ENCODE data around the gene TMEM190.
"Not testable (repeated sequence)": the region's sequence is repeated elsewhere in the genome, so short reads cannot be mapped to it uniquely, and the experiment has no call there.

TMEM190 gene

DNA sequence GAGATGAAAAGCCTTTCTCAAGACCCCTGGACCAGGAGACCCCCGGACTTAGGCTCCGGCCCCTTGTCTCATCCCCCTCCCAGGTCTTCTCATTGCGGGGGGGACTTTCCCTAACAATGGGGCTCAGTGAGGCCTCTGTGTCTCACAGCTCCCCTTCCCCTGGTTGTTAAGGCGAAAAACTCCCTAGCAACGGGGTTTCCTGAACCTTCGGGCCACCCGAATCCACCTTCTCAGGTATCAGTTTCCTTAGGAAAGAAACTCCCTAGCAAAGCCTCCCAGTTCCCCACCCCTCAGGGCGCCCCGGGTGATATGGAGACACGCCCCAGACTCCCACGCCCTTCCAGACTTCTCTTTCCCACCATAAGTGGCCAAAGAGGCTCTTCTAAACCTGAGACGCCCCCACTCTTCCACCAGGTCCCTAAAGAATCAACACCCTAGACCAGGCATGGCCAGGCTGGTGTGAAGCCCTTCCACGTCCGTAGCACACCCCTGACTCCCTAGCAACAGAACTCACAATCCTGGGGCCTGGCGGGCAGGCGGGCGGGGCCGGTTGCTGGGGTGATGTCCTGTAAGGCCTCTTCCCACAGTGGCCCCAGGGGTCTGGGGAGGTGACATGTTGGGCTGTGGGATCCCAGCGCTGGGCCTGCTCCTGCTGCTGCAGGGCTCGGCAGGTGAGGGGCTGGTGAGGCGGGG, at the start of gene TMEM190:
Gene TMEM190 (plus strand): TSS at position 586 of the 693 bp plus-strand sequence. CDS start 28 bp downstream, at position 614.
- Mint-ChIP-seq H3K4me1 (ENCODE audit: low read depth) (peaks cover 6% of the 10 kb centered on the region), H3K4me3 (no peak within 1 kb of the TSS), H3K36me3 (ENCODE audit: low read depth) (peaks cover 6% of the 10 kb centered on the region), H3K27me3 (peaks cover 37% of the 10 kb centered on the region), H3K27ac (no peak within 1 kb of the TSS), H3K9me3 (no peaks in the 10 kb centered on the region)
- no peak for DNase-seq

DNA sequence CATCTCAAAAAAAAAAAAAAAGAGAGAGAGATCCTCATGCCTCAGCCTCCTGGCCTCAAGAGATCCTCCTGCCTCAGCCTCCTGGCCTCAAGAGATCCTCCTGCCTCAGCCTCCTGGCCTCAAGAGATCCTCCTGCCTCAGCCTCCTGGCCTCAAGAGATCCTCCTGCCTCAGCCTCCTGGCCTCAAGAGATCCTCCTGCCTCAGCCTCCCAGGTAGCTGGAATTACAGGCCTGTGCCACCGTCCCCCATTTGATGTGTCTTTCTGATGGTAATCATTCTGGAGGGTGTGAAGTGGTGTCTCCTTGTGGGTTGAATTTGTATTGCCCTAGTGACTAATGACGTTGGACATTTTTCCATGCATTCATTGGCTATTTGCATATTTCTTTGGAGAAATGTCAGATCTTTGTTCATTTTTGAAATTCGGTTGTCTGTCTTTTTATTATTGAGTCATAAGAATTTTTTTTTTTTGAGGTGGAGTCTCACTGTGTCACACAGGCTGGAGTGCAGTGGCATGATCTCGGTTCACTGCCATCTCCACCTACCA, 47.8 kb upstream of the TMEM190 start:
- H3K27me3 Mint-ChIP-seq, result peaks cover 10% of the 10 kb centered on the region
- not testable (repeated sequence) for H3K36me3 Mint-ChIP-seq (ENCODE audit: low read depth); H3K27ac Mint-ChIP-seq; DNase-seq; H3K4me1 Mint-ChIP-seq (ENCODE audit: low read depth); H3K4me3 Mint-ChIP-seq; H3K9me3 Mint-ChIP-seq

DNA sequence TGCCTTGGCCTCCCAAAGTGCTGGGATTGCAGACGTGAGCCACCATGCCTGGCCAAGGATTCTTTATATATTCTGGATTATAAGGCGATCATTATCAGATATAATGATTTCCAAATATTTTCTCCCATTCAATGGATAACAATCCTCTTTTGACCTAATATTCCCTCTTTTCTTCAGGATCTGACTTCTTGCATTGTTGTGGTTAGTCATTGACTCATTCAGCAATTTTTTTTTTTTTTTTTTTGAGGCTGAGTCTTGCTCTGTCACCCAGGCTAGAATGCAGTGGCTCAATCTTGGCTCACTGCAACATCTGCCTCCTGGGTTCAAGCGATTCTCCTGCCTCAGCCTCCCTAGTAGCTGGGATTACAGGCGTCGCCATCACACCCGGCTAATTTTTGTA, 46.8 kb upstream of the TMEM190 start:
- not testable (repeated sequence) for H3K27ac Mint-ChIP-seq; H3K36me3 Mint-ChIP-seq (ENCODE audit: low read depth); H3K9me3 Mint-ChIP-seq; DNase-seq; H3K4me3 Mint-ChIP-seq; H3K4me1 Mint-ChIP-seq (ENCODE audit: low read depth)
- peaks cover 16% of the 10 kb centered on the region for H3K27me3 Mint-ChIP-seq

DNA sequence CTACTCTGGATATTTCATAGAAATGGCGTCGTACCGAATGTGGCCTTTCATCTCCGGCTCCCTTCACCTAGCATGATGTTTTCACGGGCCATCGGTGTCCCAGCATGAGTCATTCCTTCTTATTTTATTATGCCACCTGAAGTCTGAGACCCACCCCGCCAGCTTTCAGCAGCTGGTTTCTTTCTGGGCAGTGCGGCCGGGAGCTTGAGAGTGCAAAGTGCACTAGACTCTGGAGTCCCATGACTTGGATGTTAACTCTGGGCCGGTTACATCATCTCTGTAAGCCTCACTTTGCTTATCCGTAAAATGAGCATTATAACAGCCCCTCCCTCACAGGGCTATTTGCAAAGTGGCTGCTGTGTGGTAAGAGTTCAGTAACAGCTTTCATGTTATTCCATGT, 42.8 kb upstream of the TMEM190 start:
- H3K4me3 Mint-ChIP-seq, result no peak overlapping the region
- no peak for DNase-seq
- H3K9me3 Mint-ChIP-seq, result no peaks in the 10 kb centered on the region
- H3K4me1 Mint-ChIP-seq (ENCODE audit: low read depth), result peaks cover 5% of the 10 kb centered on the region
- no peak overlapping the region for H3K27ac Mint-ChIP-seq
- H3K36me3 Mint-ChIP-seq (ENCODE audit: low read depth), result no peaks in the 10 kb centered on the region
- peaks cover 17% of the 10 kb centered on the region for H3K27me3 Mint-ChIP-seq

DNA sequence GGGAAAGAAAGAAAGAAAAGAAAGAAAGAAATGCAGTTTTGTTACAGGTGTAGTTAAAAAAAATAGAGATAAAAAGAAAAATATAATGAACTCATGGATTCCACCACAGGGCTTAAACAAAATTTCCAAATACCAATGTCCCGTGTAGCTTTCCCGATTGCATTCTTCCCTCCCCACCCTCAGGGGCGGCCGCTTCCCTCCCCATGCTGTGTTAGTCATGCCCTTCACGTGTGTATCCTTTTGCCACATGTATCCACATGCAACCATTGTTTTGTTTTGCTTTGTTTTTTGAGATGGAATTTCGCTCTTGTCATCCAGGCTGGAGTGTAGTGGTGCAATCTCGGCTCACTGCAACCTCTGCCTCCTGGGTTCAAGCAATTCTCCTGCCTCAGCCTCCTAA, 40.5 kb upstream of the TMEM190 start:
- Mint-ChIP-seq H3K4me1 (ENCODE audit: low read depth) (peaks cover 12% of the 10 kb centered on the region), H3K27me3 (peaks cover 15% of the 10 kb centered on the region), H3K4me3 (no peak overlapping the region), H3K9me3 (no peaks in the 10 kb centered on the region), H3K36me3 (ENCODE audit: low read depth) (no peaks in the 10 kb centered on the region), H3K27ac (no peak overlapping the region)
- no peak for DNase-seq

DNA sequence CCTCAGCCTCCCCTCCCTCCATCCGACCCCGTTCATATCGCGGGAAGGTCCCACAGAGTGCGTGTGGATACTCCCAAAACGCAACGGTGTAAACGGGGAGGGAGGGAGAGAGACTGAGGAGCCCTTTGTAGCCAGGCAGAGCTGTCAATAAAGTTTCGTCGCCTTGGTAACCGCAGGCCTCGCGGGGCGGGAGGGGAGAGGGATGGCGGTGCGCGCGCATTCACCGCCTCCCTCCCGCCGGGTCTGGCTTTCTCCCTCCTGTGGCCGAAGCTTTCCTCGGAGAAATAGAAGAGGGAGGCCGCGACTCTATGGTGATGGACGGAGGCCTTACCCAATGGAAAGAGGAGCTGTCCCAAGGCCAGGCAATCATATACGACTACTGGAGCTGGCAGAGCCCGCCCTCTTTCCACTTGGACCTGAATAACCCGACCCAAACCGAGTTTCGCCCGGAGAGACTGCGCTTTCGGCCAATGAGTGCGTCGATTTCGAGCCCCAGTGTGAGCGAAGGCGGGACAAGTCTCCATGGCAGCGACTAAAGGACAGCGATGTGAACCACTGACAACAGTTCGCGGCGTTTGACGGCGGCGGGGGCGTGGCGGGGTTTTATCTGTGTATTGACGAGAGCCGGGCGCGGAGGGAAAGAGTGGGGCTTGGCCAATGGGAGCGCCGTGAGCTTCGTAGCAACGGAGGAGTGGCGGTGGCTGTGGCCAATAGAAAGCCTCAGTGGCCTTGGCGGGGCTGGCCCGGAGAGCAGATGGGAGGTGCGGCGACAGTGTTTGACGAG, 37.3 kb upstream of the TMEM190 start, which contains the start of gene KMT5C:
Gene KMT5C (plus strand): TSS at position 772 of the 784 bp plus-strand sequence. CDS start 2,061 bp downstream, outside the sequence.
- H3K36me3 Mint-ChIP-seq (ENCODE audit: low read depth), result peaks cover 24% of the 10 kb centered on the region
- H3K4me3 Mint-ChIP-seq, result peak within 1 kb of the TSS; percentile 84
- peaks cover 17% of the 10 kb centered on the region for H3K4me1 Mint-ChIP-seq (ENCODE audit: low read depth)
- peaks cover 4% of the 10 kb centered on the region for H3K27me3 Mint-ChIP-seq
- H3K9me3 Mint-ChIP-seq, result no peaks in the 10 kb centered on the region
- peak; percentile 100 for DNase-seq
- H3K27ac Mint-ChIP-seq, result peak within 1 kb of the TSS; percentile 95

DNA sequence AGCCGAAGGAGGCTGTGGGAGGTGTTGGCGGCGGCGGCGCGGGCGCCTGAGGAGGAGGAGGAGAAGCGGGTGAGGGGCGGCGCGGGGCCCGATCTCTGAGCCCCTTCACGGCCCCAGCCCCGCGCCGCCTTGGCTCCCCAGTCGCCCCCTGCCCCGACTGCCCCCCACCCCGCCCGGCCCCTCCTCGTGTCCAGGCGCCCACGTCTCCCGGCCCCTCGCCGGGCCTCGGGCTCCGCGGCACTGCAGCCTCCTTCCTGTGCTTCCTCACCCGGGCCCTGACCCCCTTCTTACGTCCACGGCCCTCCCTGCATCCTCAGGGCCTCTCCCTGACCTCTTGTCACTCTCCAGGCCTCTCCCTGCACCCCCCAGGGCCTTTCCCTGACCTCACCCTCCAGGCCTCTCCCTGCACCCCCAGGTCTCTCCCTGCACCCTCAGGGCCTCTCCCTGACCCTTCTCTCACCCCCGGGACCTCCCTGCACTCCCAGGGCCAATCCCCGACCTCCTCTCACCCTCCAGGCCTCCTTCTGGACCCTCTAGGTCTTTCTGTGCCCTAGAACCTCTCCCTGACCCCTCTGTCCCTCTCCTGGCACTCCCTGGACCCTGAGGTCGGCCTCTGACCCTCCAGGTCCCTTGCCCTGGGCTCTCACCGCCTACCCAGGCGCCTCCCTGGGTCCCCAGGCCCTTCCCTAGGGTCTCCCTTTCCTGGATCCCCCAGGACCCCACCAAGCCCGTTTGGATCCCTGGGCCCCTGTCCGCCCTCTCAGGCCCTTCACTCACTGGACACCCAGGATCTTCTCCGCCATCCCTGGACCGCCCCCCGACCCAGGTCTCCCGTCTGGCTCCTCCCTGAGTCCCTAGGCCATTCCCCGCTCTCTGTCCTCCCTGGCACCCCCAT, 36.5 kb upstream of the TMEM190 start:
- H3K4me3 Mint-ChIP-seq, result peak overlapping the region; percentile 84
- H3K36me3 Mint-ChIP-seq (ENCODE audit: low read depth), result peaks cover 30% of the 10 kb centered on the region
- peaks cover 17% of the 10 kb centered on the region for H3K4me1 Mint-ChIP-seq (ENCODE audit: low read depth)
- H3K27ac Mint-ChIP-seq, result peak overlapping the region; percentile 95
- peaks cover 2% of the 10 kb centered on the region for H3K27me3 Mint-ChIP-seq
- no peaks in the 10 kb centered on the region for H3K9me3 Mint-ChIP-seq
- DNase-seq, result peak; percentile 36

DNA sequence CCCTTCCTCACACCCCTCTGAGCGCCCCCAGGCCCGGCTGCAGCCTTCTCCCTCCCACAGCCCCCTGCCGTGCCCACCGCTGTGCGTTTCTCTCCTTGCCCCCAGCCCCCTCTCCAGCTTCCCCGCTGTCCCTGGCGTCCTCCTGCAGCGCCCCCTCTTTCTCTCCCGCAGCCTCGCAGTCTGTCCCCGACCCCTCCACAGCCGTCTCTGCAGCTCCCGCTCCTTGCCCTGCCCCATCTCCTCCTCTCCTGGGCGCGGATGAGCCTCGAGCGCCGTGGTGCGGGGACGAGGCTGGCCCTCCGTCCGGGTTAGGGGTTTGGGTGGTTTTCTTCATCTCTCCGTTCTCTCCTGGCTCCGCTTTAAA, 35.9 kb upstream of the TMEM190 start:
- Mint-ChIP-seq H3K4me1 (ENCODE audit: low read depth) (peaks cover 17% of the 10 kb centered on the region), H3K9me3 (no peaks in the 10 kb centered on the region), H3K36me3 (ENCODE audit: low read depth) (peaks cover 36% of the 10 kb centered on the region), H3K27ac (peak overlapping the region; percentile 80), H3K27me3 (peaks cover 2% of the 10 kb centered on the region), H3K4me3 (peak overlapping the region; percentile 84)
- no peak for DNase-seq

DNA sequence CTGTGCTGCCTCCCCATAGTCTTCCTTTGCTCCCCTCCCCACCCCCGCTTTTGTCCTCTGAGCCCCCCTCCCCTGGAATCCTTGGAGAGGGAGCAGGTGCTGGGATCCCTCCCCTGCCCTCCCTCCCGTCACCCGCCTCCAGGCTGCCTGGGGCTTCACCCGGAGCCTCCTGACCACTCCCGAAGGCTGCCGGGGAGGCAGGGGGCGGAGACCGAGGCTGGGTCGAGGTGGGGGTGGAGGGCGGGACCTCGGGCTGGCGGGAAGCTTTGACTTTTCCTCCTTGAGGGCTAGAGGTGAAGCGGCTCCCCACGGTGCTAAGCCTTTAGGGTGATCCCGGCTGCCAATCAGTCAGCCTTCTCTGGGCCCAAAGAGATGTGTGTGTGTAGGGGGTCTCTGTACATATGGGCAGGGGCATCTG, 35.4 kb upstream of the TMEM190 start:
- Mint-ChIP-seq H3K4me3 (peak overlapping the region; percentile 84), H3K9me3 (no peaks in the 10 kb centered on the region), H3K36me3 (ENCODE audit: low read depth) (peaks cover 37% of the 10 kb centered on the region), H3K4me1 (ENCODE audit: low read depth) (peaks cover 17% of the 10 kb centered on the region), H3K27ac (peak overlapping the region; percentile 57), H3K27me3 (peaks cover 2% of the 10 kb centered on the region)
- peak; percentile 73 for DNase-seq

DNA sequence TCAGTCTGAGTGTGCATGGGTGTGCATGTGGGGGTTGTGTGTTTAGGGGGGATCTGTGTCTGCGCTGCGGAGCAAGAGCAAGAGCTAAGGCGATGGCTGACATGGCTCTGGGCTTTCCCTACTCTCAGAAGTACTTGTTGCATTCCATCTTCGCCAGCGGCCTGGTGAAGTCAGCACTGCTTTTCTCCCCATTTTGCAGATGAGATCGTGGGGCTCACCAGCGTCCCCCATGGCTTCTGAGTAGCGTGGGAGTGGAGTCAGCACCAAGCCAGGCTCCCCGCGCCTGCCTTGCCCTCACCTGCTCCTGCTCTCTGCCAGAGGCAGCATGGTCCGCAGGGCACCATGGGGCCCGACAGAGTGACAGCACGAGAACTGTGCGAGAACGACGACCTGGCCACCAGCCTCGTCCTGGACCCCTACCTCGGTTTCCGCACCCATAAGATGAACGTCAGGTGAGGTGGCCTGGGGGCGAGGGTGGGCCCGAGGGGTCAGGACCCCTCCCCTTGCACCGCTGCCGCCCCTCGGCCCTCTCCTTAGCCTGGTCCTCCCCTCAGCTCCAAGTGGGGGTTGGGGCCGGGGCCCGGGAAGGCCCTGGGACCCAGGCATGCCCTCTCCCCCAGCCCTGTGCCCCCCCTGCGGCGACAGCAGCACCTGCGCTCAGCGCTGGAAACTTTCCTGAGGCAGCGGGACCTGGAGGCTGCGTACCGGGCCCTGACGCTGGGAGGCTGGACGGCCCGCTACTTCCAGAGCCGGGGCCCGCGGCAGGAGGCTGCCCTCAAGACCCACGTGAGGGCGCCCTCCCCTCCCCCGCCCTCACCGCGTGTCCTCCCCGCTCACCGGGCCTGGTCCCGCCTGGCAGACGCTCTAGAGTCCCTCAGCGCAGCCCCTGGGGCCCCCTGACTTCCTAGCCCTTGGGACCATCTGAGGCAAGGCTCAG, 34.8 kb upstream of the TMEM190 start:
- no peak for DNase-seq
- Mint-ChIP-seq H3K4me3 (peak overlapping the region; percentile 73), H3K4me1 (ENCODE audit: low read depth) (peaks cover 17% of the 10 kb centered on the region), H3K27ac (peak overlapping the region; percentile 57), H3K27me3 (no peaks in the 10 kb centered on the region), H3K36me3 (ENCODE audit: low read depth) (peaks cover 37% of the 10 kb centered on the region), H3K9me3 (no peaks in the 10 kb centered on the region)

DNA sequence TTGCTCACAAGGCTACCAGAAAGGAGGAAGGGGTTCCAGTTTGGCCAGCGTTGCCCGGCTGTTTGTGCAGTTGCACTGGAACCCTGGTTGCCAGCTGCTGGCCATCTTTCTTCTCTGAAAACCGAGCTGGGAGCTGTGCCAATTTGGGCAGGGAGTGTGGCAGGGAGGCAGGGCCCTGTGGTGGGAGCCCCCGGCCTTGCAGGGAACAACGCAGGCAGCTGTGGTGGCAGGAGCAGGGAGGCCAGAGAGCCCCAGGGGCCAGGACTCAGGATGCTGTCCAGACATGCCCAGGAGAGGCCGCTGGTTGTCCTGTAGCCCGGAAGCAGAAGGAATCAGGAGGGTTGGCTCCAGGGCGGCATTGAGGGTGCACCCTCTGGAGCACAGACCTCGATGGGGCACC, 32.2 kb upstream of the TMEM190 start:
- peaks cover 41% of the 10 kb centered on the region for H3K36me3 Mint-ChIP-seq (ENCODE audit: low read depth)
- no peaks in the 10 kb centered on the region for H3K27me3 Mint-ChIP-seq
- no peak overlapping the region for H3K4me3 Mint-ChIP-seq
- H3K9me3 Mint-ChIP-seq, result no peaks in the 10 kb centered on the region
- H3K4me1 Mint-ChIP-seq (ENCODE audit: low read depth), result peaks cover 9% of the 10 kb centered on the region
- no peak overlapping the region for H3K27ac Mint-ChIP-seq
- DNase-seq, result no peak

DNA sequence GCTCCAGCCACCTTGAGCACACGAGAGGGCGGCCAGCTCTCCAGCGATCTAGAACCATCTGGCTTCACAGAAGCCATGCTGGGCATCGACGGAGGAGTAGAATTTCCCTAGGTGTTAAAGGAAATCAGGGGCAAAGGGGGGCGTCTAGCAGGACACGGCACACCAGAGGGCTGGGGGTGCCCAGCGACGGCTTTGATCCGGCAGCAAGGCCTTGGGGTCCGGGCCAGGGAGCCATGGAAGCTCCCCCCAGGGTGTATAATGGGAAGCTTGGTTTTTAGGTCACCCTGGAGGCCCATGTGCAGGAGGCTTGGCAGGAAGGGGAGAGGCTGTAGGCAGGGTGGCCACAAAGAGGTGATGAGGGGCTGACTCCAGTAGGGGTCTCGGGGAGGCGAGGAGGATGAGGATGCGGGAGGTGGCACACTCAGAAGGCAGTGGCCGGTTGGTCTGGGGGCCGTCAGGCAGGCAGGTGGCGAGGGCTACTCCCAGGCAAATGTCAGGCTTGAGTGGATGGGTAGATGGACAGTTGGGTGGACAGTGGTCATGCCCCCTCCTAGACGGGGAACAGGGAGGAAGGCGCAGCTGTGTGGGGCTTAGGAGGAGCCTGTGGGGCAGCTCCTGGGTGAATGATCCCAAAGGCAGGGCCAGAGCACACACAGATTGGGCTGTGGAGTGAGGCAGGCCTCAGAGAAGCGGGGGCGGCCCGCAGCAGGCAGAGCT, 31.4 kb upstream of the TMEM190 start:
- Mint-ChIP-seq H3K4me3 (no peak overlapping the region), H3K9me3 (no peaks in the 10 kb centered on the region), H3K4me1 (ENCODE audit: low read depth) (peaks cover 9% of the 10 kb centered on the region), H3K27ac (no peak overlapping the region), H3K27me3 (no peaks in the 10 kb centered on the region), H3K36me3 (ENCODE audit: low read depth) (peaks cover 41% of the 10 kb centered on the region)
- DNase-seq, result no peak
